Measurements from ENCODE around the gene ANP32E.

GRCh38 chr1:150234309-150234565, 1.7 kb downstream of the ANP32E start:
- TF ChIP-seq POLR2A (IDR thresholded peaks at IDR 0.05; ENCODE audit: control extremely low read depth in 1 of 2, low read depth in 2 of 2, low read length in 2 of 2), result no peak
- no peak for TF ChIP-seq ZNF274 (IDR thresholded peaks at IDR 0.05; ENCODE audit: borderline replicate concordance, extremely low read depth, low read length)
- TF ChIP-seq TAF1 (IDR thresholded peaks at IDR 0.05; ENCODE audit: low read depth, low read length), result no peak
- TF ChIP-seq CTCF (IDR thresholded peaks at IDR 0.05; ENCODE audit: control extremely low read depth in 1 of 3, insufficient read depth in 1 of 3, low read depth in 1 of 3, low read length in 3 of 3), result no peak
- TF ChIP-seq SUZ12 (IDR thresholded peaks at IDR 0.05; ENCODE audit: low read length), result no peak
- TF ChIP-seq MAFK (IDR thresholded peaks at IDR 0.05; ENCODE audit: low read depth, low read length), result no peak
- no peak for TF ChIP-seq KDM5A (IDR thresholded peaks at IDR 0.05; ENCODE audit: low read length)
- no peak for TF ChIP-seq CREB1 (IDR thresholded peaks at IDR 0.05)
- no peak for TF ChIP-seq EP300 (IDR thresholded peaks at IDR 0.05; ENCODE audit: borderline replicate concordance in 1 of 2, low read depth in 2 of 2, low read length in 2 of 2)
- no peak for TF ChIP-seq BRCA1 (IDR thresholded peaks at IDR 0.05; ENCODE audit: low read depth, low read length)

Data from H1 (cell line).